Measurements from ENCODE around the gene VCL.
"Not testable (repeated sequence)": the region's sequence is repeated elsewhere in the genome, so short reads cannot be mapped to it uniquely, and the experiment has no call there.

The VCL gene

GRCh38 chr10:74121368-74121767, 123.5 kb downstream of the VCL start:
- TF ChIP-seq POLR2A (IDR thresholded peaks at IDR 0.05; ENCODE audit: low read length): no peak
- TF ChIP-seq GATA1 (IDR thresholded peaks at IDR 0.05; ENCODE audit: low read depth, low read length): no peak
- DNase-seq: no peak

- DNase-seq: no peak
- TF ChIP-seq GATA1 (IDR thresholded peaks at IDR 0.05; ENCODE audit: low read depth, low read length) (no peak), POLR2A (IDR thresholded peaks at IDR 0.05; ENCODE audit: low read length) (no peak)
Observed at GRCh38 chr10:74122060-74122459, 124.1 kb downstream of the VCL start.

GRCh38 chr10:74123081-74123480, 125.2 kb downstream of the VCL start:
- no peak for TF ChIP-seq POLR2A (IDR thresholded peaks at IDR 0.05; ENCODE audit: low read length)
- no peak for TF ChIP-seq GATA1 (IDR thresholded peaks at IDR 0.05; ENCODE audit: low read depth, low read length)
- no peak for DNase-seq

- no peak for TF ChIP-seq POLR2A (IDR thresholded peaks at IDR 0.05; ENCODE audit: low read length)
- TF ChIP-seq GATA1 (IDR thresholded peaks at IDR 0.05; ENCODE audit: low read depth, low read length): no peak
- DNase-seq: no peak
Observed at GRCh38 chr10:74133923-74134820, 136.3 kb downstream of the VCL start.

- no peak for TF ChIP-seq GATA1 (IDR thresholded peaks at IDR 0.05; ENCODE audit: low read depth, low read length)
- TF ChIP-seq POLR2A (IDR thresholded peaks at IDR 0.05; ENCODE audit: low read length): no peak
- DNase-seq: no peak
Observed at GRCh38 chr10:74135452-74135851, 137.5 kb downstream of the VCL start.

GRCh38 chr10:74137992-74138391, 140.1 kb downstream of the VCL start:
- no peak for DNase-seq
- no peak for TF ChIP-seq GATA1 (IDR thresholded peaks at IDR 0.05; ENCODE audit: low read depth, low read length)
- no peak for TF ChIP-seq POLR2A (IDR thresholded peaks at IDR 0.05; ENCODE audit: low read length)

- DNase-seq: not testable (repeated sequence)
Observed at GRCh38 chr10:74138596-74138995, 140.7 kb downstream of the VCL start.

GRCh38 chr10:74139981-74140380, 142.1 kb downstream of the VCL start:
- DNase-seq: no peak
- no peak for TF ChIP-seq POLR2A (IDR thresholded peaks at IDR 0.05; ENCODE audit: low read length)
- TF ChIP-seq GATA1 (IDR thresholded peaks at IDR 0.05; ENCODE audit: low read depth, low read length): no peak

GRCh38 chr10:74140553-74140952, 142.6 kb downstream of the VCL start:
- no peak for DNase-seq
- TF ChIP-seq GATA1 (IDR thresholded peaks at IDR 0.05; ENCODE audit: low read depth, low read length): no peak
- no peak for TF ChIP-seq POLR2A (IDR thresholded peaks at IDR 0.05; ENCODE audit: low read length)

- TF ChIP-seq GATA1 (IDR thresholded peaks at IDR 0.05; ENCODE audit: low read depth, low read length) (no peak), POLR2A (IDR thresholded peaks at IDR 0.05; ENCODE audit: low read length) (no peak)
- DNase-seq: no peak
Observed at GRCh38 chr10:74145133-74145532, 147.2 kb downstream of the VCL start.

- DNase-seq: not testable (repeated sequence)
Observed at GRCh38 chr10:74146980-74147379, 149.1 kb downstream of the VCL start.

GRCh38 chr10:74150204-74150989, 152.5 kb downstream of the VCL start, which contains the start of gene AP3M1:
Gene AP3M1 (minus strand): TSS chr10:74150828. CDS start chr10:74138379, 12,449 bp downstream.
- DNase-seq: no peak
- TF ChIP-seq GATA1 (IDR thresholded peaks at IDR 0.05; ENCODE audit: low read depth, low read length): no peak
- TF ChIP-seq POLR2A (IDR thresholded peaks at IDR 0.05; ENCODE audit: low read length): peak; percentile 45

- TF ChIP-seq GATA1 (IDR thresholded peaks at IDR 0.05; ENCODE audit: low read depth, low read length) (no peak), POLR2A (IDR thresholded peaks at IDR 0.05; ENCODE audit: low read length) (no peak)
Observed at GRCh38 chr10:74150990-74151878, 153.3 kb downstream of the VCL start, which contains the start of gene ADK. Gene ADK (plus strand): TSS chr10:74151221. CDS start chr10:74151279, 58 bp downstream.

More at GRCh38 chr10:74150990-74151878, 153.3 kb downstream of the VCL start, which contains the start of gene ADK:
- peak; percentile 99 for DNase-seq
